ENCODE results near the gene DPP10.

Gene DPP10

GRCh38 chr2:115543461-115543860 is 1101.0 kb downstream of the DPP10 start:
- no peak for TF ChIP-seq CTCF (IDR thresholded peaks at IDR 0.05; ENCODE audit: control insufficient read depth, extremely low read depth, insufficient read depth)
- H3K4me3 ChIP-seq (ENCODE audit: low read depth, low read length): no peak overlapping the region
- DNase-seq (ENCODE audit: low read depth): no peak

DNA sequence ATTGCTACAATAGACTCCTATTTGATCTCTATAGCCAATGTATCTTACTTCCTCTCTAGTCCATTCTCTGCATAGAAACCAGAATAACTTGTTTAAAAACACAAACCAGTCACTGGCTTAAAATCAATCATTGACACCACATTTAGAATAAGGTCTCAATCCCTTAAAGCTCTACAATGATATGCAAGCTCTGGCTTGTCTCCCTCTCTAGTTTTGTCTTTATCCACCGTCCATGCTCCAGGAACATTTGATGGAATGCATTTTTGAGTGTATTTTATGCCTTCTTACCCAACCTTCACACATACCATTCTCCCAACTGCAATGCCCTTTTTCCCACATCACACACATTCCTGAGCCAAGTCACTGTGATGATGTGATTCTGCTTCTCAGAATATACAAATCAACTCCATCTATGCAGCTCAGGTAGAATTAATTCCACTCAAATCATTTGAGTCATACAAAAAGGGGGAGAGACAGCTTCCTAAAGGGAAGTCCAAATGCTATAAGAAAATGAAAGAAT is 1107.2 kb downstream of the DPP10 start:
- H3K4me3 ChIP-seq (ENCODE audit: low read depth, low read length): no peak overlapping the region
- no peak for DNase-seq (ENCODE audit: low read depth)
- TF ChIP-seq CTCF (IDR thresholded peaks at IDR 0.05; ENCODE audit: control insufficient read depth, extremely low read depth, insufficient read depth): no peak

- TF ChIP-seq CTCF (IDR thresholded peaks at IDR 0.05; ENCODE audit: control insufficient read depth, extremely low read depth, insufficient read depth): no peak
- no peak overlapping the region for H3K4me3 ChIP-seq (ENCODE audit: low read depth, low read length)
- DNase-seq (ENCODE audit: low read depth): no peak
Measured at GRCh38 chr2:115552726-115553125, 1110.3 kb downstream of the DPP10 start.

GRCh38 chr2:115554153-115554552 is 1111.7 kb downstream of the DPP10 start:
- TF ChIP-seq CTCF (IDR thresholded peaks at IDR 0.05; ENCODE audit: control insufficient read depth, extremely low read depth, insufficient read depth): no peak
- DNase-seq (ENCODE audit: low read depth): no peak
- H3K4me3 ChIP-seq (ENCODE audit: low read depth, low read length): no peak overlapping the region

GRCh38 chr2:115558725-115559124 is 1116.3 kb downstream of the DPP10 start:
- H3K4me3 ChIP-seq (ENCODE audit: low read depth, low read length): no peak overlapping the region
- DNase-seq (ENCODE audit: low read depth): no peak
- no peak for TF ChIP-seq CTCF (IDR thresholded peaks at IDR 0.05; ENCODE audit: control insufficient read depth, extremely low read depth, insufficient read depth)

- no peak overlapping the region for H3K4me3 ChIP-seq (ENCODE audit: low read depth, low read length)
- TF ChIP-seq CTCF (IDR thresholded peaks at IDR 0.05; ENCODE audit: control insufficient read depth, extremely low read depth, insufficient read depth): no peak
- no peak for DNase-seq (ENCODE audit: low read depth)
Measured at GRCh38 chr2:115560666-115561065, 1118.2 kb downstream of the DPP10 start.

DNA sequence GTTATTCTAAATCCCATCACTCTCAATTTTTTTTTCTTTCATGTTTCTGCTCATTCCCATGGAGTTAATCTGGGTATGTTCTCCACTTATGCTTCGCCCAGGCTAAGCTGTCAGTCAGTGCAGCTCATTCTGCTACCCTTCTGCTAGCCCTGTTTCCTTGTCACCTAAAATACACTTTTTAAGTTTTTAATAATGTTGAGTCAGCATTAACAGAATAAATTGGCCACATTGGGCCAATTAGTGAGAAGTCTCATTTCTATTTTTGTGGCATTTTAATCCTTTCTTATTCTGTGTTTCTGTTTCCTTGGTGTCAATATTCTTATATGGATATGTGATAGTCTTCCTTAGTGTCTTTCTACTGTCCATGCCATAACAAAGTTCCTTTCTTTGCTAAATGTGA is 1126.2 kb downstream of the DPP10 start:
- H3K4me3 ChIP-seq (ENCODE audit: low read depth, low read length): no peak overlapping the region
- TF ChIP-seq CTCF (IDR thresholded peaks at IDR 0.05; ENCODE audit: control insufficient read depth, extremely low read depth, insufficient read depth): no peak
- DNase-seq (ENCODE audit: low read depth): no peak
